NCI-H69 (cell line): ENCODE results near the gene EPHA7.

Source experiments
- DNase-seq: peaks from one replicate; lab custom pipeline; 2025; lab: John Stamatoyannopoulos, UW

Gene EPHA7

DNA sequence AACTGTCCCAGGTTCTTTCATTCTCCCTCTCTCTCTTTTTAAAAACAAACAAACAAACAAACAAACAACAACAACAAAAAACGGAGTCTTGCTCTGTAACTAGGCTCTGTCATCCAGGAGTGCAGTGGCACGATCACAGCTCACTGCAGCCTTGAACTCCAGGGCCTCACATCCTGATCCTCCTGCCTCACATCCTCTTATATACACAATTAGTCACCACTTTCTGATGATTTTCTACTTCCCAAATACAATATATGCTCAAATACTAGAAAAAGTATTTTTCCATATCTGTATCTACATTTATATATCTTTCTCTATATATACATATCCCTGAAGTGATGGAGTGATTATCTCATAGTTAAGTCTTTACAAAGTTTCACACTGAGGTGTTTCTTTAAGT is 170.7 kb downstream of the EPHA7 start:
- DNase-seq, result no peak

DNA sequence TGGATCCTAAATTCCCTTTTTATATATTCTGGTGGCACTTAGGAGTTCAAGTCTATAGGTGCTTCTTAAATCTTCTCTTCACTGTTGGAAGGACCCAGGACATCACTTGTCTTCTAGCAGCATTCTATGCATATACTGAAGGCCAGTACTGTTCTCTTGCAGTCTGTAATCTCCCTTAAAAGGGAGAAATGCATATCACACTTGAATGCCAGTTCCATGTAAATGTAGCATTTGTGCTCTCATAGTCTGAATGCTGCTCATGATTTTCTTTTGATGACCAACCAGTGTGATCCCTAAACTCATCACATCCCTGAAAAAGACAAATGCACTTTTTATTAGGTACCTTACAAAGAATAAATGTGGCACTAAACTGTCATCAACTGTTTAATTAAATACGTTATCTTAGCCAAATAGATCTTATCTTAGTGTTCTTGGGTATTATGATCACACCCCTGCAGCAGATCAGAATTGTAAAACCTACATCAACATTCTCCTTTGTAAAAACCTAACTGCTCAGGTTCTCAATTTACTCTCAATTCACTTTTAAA is 176.1 kb downstream of the EPHA7 start:
- DNase-seq, result peak; percentile 22

DNA sequence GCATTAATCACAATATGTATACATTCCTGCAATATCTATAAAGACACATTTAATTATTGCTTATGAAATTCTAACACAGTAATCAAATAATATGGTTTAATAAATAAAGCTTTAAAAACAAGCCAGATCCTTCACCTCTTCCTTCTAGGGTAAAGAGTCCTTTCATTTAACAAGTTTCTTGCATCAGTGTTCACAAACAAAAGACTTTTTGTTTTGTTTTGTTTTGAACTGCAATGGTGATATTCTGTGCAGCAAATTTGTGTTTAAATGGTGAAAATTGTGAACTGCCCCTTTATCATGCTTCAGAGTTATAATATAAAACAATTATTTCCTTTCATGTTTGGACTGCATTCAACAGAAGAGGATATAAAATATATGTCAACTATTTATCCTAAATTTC is 177.3 kb downstream of the EPHA7 start:
- no peak for DNase-seq

DNA sequence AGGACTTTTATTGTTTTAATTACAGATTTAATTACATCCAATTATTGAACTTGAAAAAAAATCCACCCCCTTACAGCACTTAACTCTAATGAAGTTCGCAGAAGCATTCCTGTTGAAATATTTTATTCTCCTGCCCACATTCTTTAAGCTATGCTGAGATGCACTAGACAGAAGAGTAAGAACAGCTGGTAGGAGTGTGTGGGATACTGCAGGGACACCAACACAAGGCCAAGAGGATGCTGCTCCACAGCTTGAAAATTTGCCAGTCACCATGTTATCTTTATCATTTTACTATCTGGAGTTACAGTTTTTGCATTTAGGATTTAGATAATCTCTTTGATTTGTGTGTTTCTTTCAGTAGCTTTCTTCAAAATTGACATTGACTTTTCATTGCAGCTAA is 180.7 kb downstream of the EPHA7 start:
- DNase-seq, result no peak

DNA sequence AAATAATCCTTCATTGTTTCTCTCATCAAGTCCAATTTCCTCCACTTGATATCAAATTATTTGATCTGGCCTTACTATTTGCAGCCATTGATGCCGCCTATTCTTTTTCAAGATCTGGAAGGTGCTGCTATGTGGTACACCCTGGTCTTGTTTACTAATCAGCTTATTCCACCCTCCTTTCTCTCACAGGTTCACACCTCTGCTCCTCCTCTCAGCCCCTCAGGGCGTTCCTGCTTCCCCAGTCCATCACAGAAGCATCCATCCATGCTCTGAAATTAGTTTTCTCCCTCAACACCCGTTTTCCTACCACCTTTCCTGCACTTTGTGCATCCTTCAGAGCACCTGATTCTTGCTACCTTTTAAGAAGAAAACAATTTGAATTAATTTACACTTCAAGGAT is 183.6 kb downstream of the EPHA7 start:
- DNase-seq, result peak; percentile 71

DNA sequence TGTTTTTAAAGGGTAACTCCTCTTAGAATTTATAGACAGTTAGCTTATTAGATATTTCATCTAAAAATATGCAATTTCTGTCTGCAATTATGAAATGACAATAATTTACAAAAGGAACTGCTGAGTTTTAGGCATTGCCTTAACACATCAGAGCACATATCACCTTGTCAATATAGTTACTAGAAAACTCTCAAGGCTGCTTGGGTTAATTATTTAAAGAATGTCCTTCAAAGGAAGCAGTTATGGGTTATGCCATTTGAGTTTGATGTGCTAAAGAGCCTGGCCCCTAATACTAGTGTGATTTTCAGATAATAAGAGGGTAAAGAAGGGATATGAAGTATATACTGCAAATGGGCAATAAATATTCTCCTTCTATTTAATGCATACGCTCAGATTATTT is 192.5 kb downstream of the EPHA7 start:
- DNase-seq, result no peak

DNA sequence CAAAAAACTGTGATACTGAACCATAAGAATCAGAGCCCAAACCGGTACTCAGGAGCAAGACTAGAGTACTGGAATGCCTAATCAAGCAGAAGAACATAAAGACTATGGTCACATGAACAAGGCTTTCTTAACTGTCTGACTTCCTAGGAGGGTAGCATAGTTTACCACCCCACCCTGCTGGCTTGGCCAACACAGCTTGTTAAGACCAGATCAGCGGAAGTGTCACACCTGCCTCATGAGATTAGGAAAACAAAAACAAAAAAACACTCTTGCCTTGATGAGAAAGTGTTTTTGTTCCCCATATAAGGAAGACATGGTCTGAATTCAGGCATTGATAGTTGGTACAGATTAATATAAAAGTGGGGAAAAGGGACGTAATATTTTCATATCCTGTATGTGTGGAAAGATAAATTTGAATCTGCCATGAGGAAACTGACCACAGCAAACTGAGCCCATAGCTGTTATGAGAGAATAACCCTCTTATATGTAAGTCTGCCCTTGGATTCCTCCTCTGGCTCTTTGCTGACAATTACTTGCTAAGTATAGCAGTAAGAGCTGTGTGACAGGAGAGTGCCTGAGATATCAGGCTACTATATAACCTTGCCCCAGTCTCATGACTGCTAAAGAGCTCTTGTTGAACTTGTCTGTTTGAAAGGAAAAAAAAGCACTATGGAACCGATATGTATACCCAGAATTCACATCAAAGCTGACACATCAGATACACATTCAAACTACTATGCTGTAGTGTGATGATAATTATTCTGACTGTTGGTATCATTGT is 197.1 kb downstream of the EPHA7 start:
- no peak for DNase-seq

DNA sequence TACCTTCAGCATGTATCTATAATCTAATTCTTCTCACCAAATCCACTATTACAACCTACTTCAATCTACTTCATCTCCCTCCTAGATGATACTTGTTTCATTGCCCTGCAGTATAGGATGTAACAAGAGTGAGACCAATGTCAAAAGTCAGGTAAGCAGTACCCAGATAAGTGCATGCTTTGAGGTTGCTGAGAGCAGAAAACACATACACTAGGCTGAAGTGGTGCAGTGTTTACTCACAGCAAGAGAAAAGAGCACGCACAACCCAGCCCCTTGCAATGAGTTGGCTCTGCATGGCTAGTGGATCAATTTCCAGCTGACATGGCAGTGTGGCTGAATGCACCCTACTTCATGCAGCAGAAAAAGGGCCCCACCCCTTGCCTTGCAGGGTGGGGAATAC is 199.9 kb downstream of the EPHA7 start:
- DNase-seq, result no peak

DNA sequence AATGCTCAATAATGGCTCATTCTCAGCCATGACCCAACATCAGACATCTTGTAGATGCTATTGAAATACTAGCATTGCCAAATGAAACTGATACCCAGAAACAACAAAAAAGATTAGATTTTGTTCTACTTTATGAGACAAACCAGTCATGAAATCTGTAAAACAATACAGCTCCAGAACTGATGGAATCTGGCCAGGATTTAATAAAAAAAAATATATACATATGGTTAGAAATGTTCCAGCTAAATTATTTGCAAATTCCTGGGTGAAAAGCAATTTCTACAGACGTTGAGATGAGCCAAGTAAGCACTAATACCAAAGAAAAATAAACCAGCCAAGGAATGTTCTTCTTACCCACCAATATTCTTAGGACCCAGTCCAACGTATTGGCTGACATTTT is 201.3 kb downstream of the EPHA7 start:
- DNase-seq, result no peak

DNA sequence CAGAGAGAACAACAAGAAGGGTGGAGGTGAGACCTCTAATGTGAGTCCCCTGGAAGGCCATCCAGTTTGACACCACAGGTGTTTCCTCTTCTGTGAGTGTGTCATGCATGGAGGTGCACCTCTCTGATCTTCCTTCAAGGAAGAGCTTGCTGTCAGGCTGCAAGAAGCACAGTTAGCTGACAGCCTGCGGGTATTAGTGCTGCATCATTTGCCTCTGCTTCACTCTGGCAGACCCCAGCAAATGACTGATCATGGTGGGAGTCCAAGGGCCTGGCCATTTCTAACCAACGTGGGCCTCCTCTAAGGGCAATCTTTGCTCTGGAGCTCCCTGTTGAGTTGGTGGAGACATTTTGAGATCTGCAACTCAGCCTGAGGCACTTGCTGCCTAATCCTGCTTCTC is 206.3 kb downstream of the EPHA7 start:
- DNase-seq, result no peak

DNA sequence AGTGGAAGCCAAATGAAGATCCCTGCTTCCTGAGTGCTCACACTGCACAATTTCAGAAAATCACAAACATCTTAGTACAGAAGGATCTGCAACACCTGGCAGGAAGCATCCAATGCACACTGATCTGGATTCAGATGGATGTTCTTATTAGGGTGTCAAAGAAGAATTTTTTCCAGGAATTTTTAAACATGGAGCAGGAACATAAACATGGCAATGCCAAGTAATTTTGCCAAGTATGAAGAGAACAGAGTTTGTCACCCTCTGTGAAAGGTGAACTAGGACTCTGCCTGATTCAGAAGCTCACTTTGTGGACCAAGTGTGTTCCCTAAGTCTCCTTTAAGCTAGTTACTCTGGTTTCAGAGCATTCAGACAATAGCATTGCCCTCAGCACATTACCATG is 208.5 kb downstream of the EPHA7 start:
- DNase-seq, result no peak

DNA sequence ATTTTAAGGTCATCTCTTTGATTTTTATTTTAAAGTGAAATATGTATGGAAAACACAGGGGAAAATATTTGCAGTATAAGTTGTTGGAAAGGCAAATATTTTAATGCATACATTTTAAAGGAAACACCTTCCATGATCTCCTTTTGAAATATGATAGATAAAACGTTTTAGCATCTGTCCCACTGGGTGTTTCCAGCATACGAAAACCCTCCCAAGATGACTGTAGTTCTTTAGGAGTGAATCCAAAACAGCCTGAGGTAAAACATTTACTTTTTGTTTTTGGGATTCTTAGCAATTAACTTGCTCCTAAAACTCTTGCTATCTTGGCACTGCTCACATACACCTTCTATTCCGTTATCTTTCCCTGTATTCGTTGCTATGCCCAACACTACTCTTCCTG is 210.0 kb downstream of the EPHA7 start:
- DNase-seq, result no peak

DNA sequence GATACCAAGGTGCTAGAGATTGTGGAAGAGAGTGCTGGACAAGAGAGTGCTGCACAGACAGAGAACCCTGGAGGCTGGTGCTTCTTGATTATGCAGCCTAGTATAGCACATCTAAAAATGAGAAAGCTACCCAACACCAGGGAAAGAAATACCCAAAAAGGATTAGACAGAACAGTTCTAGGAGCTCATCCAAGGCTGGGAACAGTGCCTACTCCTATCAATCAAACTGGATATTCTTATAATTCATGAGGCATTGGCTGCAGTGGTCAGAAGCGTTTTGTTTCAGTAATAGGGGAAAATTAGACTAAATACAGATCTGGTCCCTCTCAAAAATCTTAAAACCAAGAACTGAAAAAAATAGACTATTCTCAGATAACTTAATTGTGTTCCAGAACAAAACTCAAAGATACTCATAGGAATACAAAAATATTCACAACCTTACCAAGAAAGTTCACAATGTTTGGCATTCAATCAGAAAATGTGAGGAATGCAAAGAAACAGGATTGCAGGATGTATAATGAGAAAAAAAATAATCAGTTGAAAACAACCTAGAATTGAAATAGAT is 222.9 kb downstream of the EPHA7 start:
- DNase-seq, result no peak

DNA sequence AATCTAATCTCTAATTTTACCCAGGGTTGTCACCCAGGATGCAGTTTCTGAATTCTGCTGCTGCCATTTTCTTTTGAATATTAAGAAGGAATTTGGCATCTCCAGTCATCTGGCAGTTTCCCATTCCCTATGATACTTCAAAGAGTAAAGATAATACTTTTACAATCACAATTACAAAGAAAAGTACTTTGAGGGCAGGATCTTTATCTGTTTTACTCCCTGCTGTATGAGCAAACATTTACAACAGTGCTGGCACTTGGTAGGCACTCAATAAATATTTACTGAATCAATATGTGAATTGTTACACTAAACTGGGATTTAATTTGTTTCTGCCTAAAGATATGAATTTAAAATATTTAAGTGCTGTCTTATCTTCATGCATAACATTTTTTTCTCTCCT is 224.9 kb downstream of the EPHA7 start:
- peak; percentile 38 for DNase-seq

DNA sequence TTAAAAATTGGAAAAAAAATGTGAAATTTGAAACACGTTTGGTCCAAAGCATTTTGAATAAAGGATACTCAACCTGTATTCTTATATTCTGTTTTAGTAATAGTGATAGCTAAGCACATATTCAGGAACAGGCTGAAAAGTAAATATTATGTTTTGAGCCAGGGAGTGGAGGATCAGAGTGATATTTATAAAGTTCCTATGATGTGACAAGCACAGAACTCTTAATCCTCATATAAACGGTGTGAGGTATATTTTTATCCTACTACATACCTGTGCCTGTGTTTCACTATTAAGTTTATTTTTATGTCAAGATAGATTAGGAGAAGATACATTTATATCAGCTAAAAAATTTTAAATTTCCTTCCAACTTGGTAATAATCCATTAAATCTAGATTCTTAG is 225.5 kb downstream of the EPHA7 start:
- DNase-seq, result no peak
